Lower leg skin (tissue), 4 donors: Measurements from ENCODE around the gene HEPN1. TPM values are rescaled to one million over a fixed set of nuclear protein-coding genes. Genes with fewer than 3 reads are reported as not detected.
A peak's percentile ranks its signal among the peaks of the same experiment; 100 is the strongest.

Source experiments
- DNase-seq, 2 donors: peaks; one replicate each; pipeline ENCODE4 v3.0.0-alpha.2; 2019; ENCODE audit warnings: low spot score in 2 of 2
- H3K4me3 ChIP-seq: fragments of 200-600 bp; sonication (generic); 2 replicates; pipeline ENCODE4 v1.5.1; 2017; ENCODE audit warnings: mild to moderate bottlenecking, low read depth; ENCODE audit not compliant: poor library complexity, severe bottlenecking
- CTCF ChIP-seq, 3 donors: fragments of 450-650 bp; IDR thresholded peaks; one replicate each; pipeline ENCODE4 v1.5.1; 2016; ENCODE audit warnings: antibody characterized with exemption in 3 of 3, mild to moderate bottlenecking in 3 of 3, moderate library complexity in 2 of 3
- POLR2A ChIP-seq, 2 donors: fragments of 450-650 bp; IDR thresholded peaks; one replicate each; pipeline ENCODE4 v1.6.1; 2016 to 2017; ENCODE audit warnings: antibody characterized with exemption in 2 of 2, mild to moderate bottlenecking in 1 of 2, moderate library complexity in 1 of 2
- WGBS, 2 donors: methylation state at CpG; one replicate each; pipeline ENCODE4 v1.1.5; 2018; 5-methylcytosine and 5-hydroxymethylcytosine counted together
- intact Hi-C: fragments of 100-400 bp; cut with DNase I; formaldehyde crosslinking; loops from one replicate; pipeline ENCODE4 v1.15.0; 2023; ENCODE audit warnings: low total_unique reads
- total RNA-seq, 4 donors: library from RNA; depleted of rRNA; stranded (reverse); fragments of >200 nt; gene quantifications; one replicate each; pipeline ENCODE4 v1.1.0, GENCODE V29; 2016

HEPN1 gene
- total RNA-seq, 4 donors from 2014 or later: not detected

DNA sequence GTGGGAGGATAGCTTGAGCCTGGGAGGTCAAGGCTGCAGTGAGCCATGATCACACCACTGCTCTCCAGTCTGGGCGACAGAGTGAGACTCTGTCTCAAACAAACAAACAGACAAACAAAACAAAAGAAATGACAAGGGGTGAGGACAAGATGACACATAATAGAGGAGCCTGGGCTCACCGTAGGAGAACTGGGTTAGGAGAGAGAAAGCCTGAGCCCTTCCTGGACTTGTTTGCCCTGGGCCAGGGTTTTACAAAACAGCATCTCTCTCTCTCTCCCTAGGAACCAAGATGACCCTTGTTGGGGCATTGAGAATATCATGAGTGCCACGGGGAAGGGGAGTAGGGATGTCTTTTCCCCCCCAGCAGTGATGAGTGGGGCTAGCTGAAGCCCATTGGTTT is 38.1 kb upstream of the HEPN1 start:
- intact Hi-C loops: no loop called here
- H3K4me3 ChIP-seq: no peak overlapping the region
- peak in 1 of 2 donors; percentile 40 for DNase-seq
- TF ChIP-seq POLR2A (IDR thresholded peaks at IDR 0.05) (no peak), CTCF (IDR thresholded peaks at IDR 0.05) (no peak)
- WGBS, 2 donors: 63 to 64% methylated on average over 3 of the region's 3 CpGs

- 67 to 69% methylated on average over 11 of the region's 11 CpGs for WGBS, 2 donors
- TF ChIP-seq POLR2A (IDR thresholded peaks at IDR 0.05) (no peak), CTCF (IDR thresholded peaks at IDR 0.05) (no peak)
- intact Hi-C loops: no loop called here
- H3K4me3 ChIP-seq: no peak overlapping the region
- peak in 1 of 2 donors; percentile 79 for DNase-seq
Measured at GRCh38 chr11:124882339-124883071, 36.5 kb upstream of the HEPN1 start.

- H3K4me3 ChIP-seq: no peak overlapping the region
- intact Hi-C loops: no loop called here
- DNase-seq: peak in 1 of 2 donors; percentile 52
- 86 to 100% methylated on average over 1 of the region's 1 CpG for WGBS, 2 donors
- TF ChIP-seq CTCF (IDR thresholded peaks at IDR 0.05) (no peak), POLR2A (IDR thresholded peaks at IDR 0.05) (no peak)
Measured at GRCh38 chr11:124884340-124884739, 34.7 kb upstream of the HEPN1 start.

GRCh38 chr11:124884869-124885479 is 34.1 kb upstream of the HEPN1 start:
- intact Hi-C loops: no loop called here
- 71 to 80% methylated on average over 5 of the region's 5 CpGs for WGBS, 2 donors
- H3K4me3 ChIP-seq: no peak overlapping the region
- peak in 1 of 2 donors; percentile 76 for DNase-seq
- no peak for TF ChIP-seq POLR2A (IDR thresholded peaks at IDR 0.05)
- TF ChIP-seq CTCF (IDR thresholded peaks at IDR 0.05): no peak

- WGBS, 2 donors: 85 to 90% methylated on average over 11 of the region's 11 CpGs
- TF ChIP-seq CTCF (IDR thresholded peaks at IDR 0.05) (no peak), POLR2A (IDR thresholded peaks at IDR 0.05) (no peak)
- intact Hi-C loops: no loop called here
- peak in 1 of 2 donors; percentile 73 for DNase-seq
- H3K4me3 ChIP-seq: no peak overlapping the region
Measured at GRCh38 chr11:124886476-124886875, 32.6 kb upstream of the HEPN1 start.
